Measurements from ENCODE around the gene IKBKG. TPM values are rescaled to one million over a fixed set of nuclear protein-coding genes. Genes with fewer than 3 reads are reported as not detected.
A peak's percentile ranks its signal among the peaks of the same experiment; 100 is the strongest.

IKBKG gene
- total RNA-seq, 1 donor from 2014 or later: 37.5 TPM

DNA sequence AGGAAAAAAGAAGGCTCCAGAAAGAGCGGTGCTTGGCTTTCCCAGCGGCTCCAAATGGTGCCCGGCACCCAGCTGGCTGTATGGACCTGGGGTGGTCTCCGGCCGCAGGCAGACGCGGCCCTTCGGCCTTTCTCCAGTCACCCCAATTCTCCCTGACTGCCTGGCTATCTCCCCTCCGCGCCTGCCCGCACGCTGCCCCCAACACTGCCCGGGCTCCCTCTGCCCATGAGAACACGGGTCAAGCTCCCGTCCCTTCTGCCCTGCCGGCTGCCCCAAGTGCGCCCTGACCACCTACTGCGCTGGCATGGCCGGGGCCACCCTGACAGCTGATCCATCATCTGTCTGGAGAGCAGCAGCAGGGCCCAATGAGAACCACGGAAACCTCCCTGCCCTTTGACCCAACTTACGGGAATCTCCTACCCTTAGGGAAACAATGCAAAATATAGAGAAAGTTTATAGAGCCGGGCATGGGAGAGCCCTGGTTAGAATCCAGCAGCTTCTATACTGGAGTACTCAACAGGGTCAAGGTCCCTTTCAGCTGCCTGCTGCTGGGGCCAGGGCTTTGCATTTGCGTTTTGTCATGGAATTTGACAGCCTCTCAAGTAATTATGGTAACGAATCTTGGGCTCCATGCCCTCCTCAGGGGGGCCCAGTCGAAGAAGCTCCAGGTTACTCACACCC lies 30.2 kb upstream of the IKBKG start:
- H3K4me3 ChIP-seq: peak overlapping the region in 1 of 2 donors; percentile 60
- peaks cover 2 to 5% of the 10 kb centered on the region in 2 donors for H3K4me1 ChIP-seq
- peak overlapping the region; percentile 82 to 88 for H3K27ac ChIP-seq
- intact Hi-C loops (cut with DNase I): no loop called here
- H3K36me3 ChIP-seq: no peaks in the 10 kb centered on the region
- TF ChIP-seq, protein P1, sequence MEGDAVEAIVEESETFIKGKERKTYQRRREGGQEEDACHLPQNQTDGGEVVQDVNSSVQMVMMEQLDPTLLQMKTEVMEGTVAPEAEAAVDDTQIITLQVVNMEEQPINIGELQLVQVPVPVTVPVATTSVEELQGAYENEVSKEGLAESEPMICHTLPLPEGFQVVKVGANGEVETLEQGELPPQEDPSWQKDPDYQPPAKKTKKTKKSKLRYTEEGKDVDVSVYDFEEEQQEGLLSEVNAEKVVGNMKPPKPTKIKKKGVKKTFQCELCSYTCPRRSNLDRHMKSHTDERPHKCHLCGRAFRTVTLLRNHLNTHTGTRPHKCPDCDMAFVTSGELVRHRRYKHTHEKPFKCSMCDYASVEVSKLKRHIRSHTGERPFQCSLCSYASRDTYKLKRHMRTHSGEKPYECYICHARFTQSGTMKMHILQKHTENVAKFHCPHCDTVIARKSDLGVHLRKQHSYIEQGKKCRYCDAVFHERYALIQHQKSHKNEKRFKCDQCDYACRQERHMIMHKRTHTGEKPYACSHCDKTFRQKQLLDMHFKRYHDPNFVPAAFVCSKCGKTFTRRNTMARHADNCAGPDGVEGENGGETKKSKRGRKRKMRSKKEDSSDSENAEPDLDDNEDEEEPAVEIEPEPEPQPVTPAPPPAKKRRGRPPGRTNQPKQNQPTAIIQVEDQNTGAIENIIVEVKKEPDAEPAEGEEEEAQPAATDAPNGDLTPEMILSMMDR (IDR thresholded peaks at IDR 0.05): no peak
- no peak for DNase-seq (ENCODE audit: low spot score in 2 of 2)
- no peaks in the 10 kb centered on the region for H3K27me3 ChIP-seq
- no peaks in the 10 kb centered on the region for H3K9me3 ChIP-seq

DNA sequence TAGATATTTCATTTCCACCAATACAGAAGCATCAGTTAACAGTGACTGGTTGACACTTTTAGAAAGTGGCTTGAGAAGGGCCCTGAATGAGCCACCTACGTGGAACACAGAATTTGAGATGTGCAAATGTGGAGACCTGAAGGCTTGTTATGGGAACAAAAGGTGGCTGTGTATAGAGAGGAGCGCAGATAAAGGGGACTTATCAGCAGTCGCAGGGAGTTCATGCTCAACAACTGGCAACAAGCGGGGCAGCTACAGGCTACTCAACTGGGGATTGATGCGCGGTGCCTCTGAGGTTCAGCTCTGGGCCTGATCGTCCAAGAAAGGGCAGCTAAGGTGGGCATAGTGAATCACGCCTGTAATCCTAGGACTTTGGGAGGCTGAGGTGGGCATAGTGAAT lies 28.0 kb upstream of the IKBKG start:
- Histone ChIP-seq H3K4me3 (no peak overlapping the region), H3K36me3 (no peaks in the 10 kb centered on the region), H3K4me1 (peaks cover 2 to 5% of the 10 kb centered on the region in 2 donors), H3K9me3 (no peaks in the 10 kb centered on the region), H3K27ac (no peak overlapping the region), H3K27me3 (no peaks in the 10 kb centered on the region)
- intact Hi-C loops (cut with DNase I): no loop called here
- DNase-seq (ENCODE audit: low spot score in 2 of 2): no peak
- TF ChIP-seq, protein P1 (IDR thresholded peaks at IDR 0.05): no peak

DNA sequence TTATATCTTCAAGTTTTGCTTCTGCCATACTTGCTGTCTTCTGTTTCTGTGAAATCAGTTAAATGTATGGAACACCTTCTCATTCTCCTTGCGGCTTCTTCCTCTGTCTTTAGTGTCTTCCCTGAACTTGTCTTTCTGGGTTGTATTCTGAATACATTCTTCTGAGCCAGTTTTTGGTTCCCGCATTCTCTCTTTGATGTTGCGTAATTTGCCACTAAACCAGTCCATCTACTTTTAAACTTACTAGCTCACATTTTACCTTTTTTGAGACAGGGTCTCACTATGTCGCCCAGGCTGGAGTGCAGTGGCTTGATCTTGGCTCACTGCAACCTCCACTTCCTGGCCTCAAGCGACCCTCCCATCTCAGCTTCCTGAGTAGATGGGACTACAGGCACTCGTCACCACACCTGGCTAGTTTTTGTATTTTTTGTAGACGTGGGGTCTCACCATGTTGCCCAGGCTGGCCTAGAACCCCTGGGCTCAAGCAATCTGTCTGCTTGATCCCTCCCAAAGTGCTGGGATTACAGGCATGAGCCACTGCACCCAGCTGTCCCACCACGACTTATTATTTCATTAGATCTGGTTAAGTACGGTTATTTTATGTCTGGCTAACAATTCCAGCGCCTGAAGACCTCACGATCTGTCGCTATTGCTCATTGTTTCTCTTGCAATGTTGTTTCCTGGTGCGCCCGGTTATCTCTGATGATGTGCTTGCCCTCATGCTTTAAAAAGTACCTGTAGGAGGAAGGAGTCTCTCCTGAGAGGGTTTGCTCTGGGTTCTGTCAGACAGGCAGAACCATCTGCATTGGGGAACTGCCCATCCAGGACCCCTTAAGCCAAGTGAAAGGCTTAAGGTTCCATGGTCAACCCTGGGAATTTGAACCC lies 21.6 kb upstream of the IKBKG start:
- TF ChIP-seq, protein P1 (IDR thresholded peaks at IDR 0.05): no peak
- H3K36me3 ChIP-seq: no peaks in the 10 kb centered on the region
- no peaks in the 10 kb centered on the region for H3K27me3 ChIP-seq
- intact Hi-C loops (cut with DNase I): no loop called here
- DNase-seq (ENCODE audit: low spot score in 2 of 2): no peak
- H3K4me3 ChIP-seq: no peak overlapping the region
- H3K9me3 ChIP-seq: no peaks in the 10 kb centered on the region
- H3K4me1 ChIP-seq: peaks cover 0 to 3% of the 10 kb centered on the region in 2 donors
- peak overlapping the region; percentile 67 to 73 for H3K27ac ChIP-seq

DNA sequence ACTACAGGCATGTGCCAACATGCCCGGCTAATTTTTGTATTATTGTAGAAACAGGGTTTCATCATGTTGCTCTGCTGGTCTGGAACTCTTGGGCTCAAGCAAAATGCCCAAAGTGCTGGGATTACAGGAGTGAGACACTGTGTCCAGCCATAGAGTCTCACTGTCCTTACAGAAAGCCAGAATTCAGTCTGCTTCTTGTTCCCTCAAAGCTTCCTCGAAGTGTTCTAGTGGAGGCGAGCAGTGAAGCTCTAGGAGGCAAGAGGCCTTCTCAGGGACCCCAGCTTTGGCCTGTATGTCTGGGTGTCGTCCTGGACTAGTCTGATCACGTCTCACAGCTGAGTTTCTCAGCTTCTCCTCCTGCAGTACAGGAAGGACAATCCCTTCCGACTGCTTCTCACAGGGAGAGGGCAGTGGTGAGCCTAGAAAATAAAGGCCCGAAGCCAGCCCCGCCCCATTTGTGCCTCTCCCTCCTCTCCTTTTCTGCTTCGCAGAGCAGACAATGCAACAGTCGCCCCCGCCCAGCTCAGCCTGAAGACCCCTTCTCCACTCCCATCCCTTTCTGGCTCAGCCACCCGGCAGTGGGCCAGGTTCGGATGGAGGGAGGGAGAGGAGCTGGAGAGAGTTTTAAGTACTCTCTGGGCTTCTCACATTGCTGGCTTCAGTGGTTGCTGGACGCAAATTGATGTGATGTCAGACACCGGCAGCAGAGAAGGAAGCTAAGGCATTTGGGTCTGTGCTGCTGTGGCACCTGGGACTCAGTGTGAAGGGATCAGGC lies 20.3 kb upstream of the IKBKG start:
- H3K27me3 ChIP-seq: no peaks in the 10 kb centered on the region
- DNase-seq (ENCODE audit: low spot score in 2 of 2): peak in 1 of 2 donors; percentile 87
- peaks cover 0 to 6% of the 10 kb centered on the region in 2 donors for H3K4me1 ChIP-seq
- peak overlapping the region; percentile 67 to 73 for H3K27ac ChIP-seq
- peak overlapping the region; percentile 8 to 56 for H3K4me3 ChIP-seq
- no peaks in the 10 kb centered on the region for H3K9me3 ChIP-seq
- intact Hi-C loops (cut with DNase I): no loop called here
- TF ChIP-seq, protein P1 (IDR thresholded peaks at IDR 0.05): peak; percentile 31 to 55 (median 46)
- H3K36me3 ChIP-seq: peaks cover 0 to 1% of the 10 kb centered on the region in 2 donors

DNA sequence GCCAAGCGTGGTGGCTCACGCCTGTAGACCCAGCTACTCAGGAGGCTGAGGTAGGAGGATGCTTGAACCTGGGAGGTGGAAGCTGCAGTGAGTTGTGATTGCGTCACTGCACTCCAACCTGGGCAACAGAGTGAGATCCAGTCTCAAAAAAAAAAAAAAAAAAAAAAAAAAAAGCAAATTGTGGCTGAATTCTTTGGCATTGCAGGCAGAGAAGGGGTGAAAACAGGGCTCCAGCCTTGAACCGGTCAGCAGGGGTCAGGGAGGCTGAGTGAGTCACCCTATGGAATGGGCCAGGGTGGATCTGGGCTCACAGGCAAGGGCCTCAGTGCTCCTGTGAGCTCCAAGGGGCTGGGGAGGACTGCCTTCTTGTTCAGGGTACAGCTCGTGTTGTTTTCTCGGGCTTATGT lies 18.2 kb upstream of the IKBKG start:
- H3K36me3 ChIP-seq: peaks cover 7 to 16% of the 10 kb centered on the region in 2 donors
- intact Hi-C loops (cut with DNase I): no loop called here

More for the DNA sequence above, 18.2 kb upstream of the IKBKG start:
- DNase-seq (ENCODE audit: low spot score in 2 of 2): no peak
- Histone ChIP-seq H3K4me3 (no peak overlapping the region), H3K27me3 (no peaks in the 10 kb centered on the region), H3K27ac (peak overlapping the region in 1 of 2 donors; percentile 32), H3K9me3 (no peaks in the 10 kb centered on the region), H3K4me1 (peaks cover 0 to 6% of the 10 kb centered on the region in 2 donors)
- TF ChIP-seq, protein P1 (IDR thresholded peaks at IDR 0.05): no peak
